ENCODE data around the gene IL27RA. TPM values are rescaled to one million over a fixed set of nuclear protein-coding genes. Genes with fewer than 3 reads are reported as not detected.
A peak's percentile ranks its signal among the peaks of the same experiment; 100 is the strongest.

IL27RA gene
- total and polyA plus RNA-seq, 4 donors, result 1.0 to 2.8 (median 1.6) TPM

- peak within 1 kb of the TSS; percentile 95 to 96 for H3K27ac ChIP-seq (ENCODE audit: low read depth in 1 of 2, low read length in 2 of 2)
Observed at GRCh38 chr19:14090509-14091080, 59.0 kb downstream of the IL27RA start, which contains the start of gene SAMD1. Gene SAMD1, minus strand, starts transcription at chr19:14090751.

More at GRCh38 chr19:14090509-14091080, 59.0 kb downstream of the IL27RA start, which contains the start of gene SAMD1:
- TF ChIP-seq HNF4G (IDR thresholded peaks at IDR 0.05) (no peak), FOXA2 (IDR thresholded peaks at IDR 0.05) (no peak), JUND (IDR thresholded peaks at IDR 0.05) (no peak), ZBTB33 (IDR thresholded peaks at IDR 0.05) (no peak), HNF4A (conservative IDR thresholded peaks at IDR 0.05) (no peak), RAD21 (IDR thresholded peaks at IDR 0.05) (no peak), REST (IDR thresholded peaks at IDR 0.05) (no peak), SP1 (IDR thresholded peaks at IDR 0.05) (no peak), NR2F2 (IDR thresholded peaks at IDR 0.05) (no peak)
- TF ChIP-seq, protein P1, sequence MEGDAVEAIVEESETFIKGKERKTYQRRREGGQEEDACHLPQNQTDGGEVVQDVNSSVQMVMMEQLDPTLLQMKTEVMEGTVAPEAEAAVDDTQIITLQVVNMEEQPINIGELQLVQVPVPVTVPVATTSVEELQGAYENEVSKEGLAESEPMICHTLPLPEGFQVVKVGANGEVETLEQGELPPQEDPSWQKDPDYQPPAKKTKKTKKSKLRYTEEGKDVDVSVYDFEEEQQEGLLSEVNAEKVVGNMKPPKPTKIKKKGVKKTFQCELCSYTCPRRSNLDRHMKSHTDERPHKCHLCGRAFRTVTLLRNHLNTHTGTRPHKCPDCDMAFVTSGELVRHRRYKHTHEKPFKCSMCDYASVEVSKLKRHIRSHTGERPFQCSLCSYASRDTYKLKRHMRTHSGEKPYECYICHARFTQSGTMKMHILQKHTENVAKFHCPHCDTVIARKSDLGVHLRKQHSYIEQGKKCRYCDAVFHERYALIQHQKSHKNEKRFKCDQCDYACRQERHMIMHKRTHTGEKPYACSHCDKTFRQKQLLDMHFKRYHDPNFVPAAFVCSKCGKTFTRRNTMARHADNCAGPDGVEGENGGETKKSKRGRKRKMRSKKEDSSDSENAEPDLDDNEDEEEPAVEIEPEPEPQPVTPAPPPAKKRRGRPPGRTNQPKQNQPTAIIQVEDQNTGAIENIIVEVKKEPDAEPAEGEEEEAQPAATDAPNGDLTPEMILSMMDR (IDR thresholded peaks at IDR 0.05; ENCODE audit: low read depth, low read length, missing input control), result no peak
- H3K9ac ChIP-seq (ENCODE audit: low read depth in 1 of 2, low read length in 2 of 2), result peak within 1 kb of the TSS; percentile 89 to 97
- H3K4me3 ChIP-seq (ENCODE audit: low read depth in 1 of 3, low read length in 3 of 3), result peak within 1 kb of the TSS; percentile 85 to 93 (median 89)
- H3K4me1 ChIP-seq (ENCODE audit: control insufficient read depth in 4 of 4, insufficient read depth in 4 of 4, low read length in 3 of 4), result peaks cover 4 to 14% (median 9%) of the 10 kb centered on the region in 4 donors
- H3K36me3 ChIP-seq (ENCODE audit: control insufficient read depth in 4 of 4, insufficient read depth in 3 of 4, low read depth in 1 of 4, low read length in 3 of 4), result peaks cover 0 to 1% (median 0%) of the 10 kb centered on the region in 4 donors
- no peaks in the 10 kb centered on the region for H3K27me3 ChIP-seq (ENCODE audit: control insufficient read depth in 4 of 4, insufficient read depth in 4 of 4, low read length in 3 of 4)
- DNase-seq (ENCODE audit: low spot score), result peak; percentile 82
- under 1% methylated on average over 58 of the region's 65 CpGs for WGBS
- peaks cover 0 to 5% (median 3%) of the 10 kb centered on the region in 4 donors for H3K9me3 ChIP-seq (ENCODE audit: control insufficient read depth in 4 of 4, low read length in 3 of 4)

Measured in liver (tissue), 9 donors.